Smooth muscle cell (in vitro differentiated cells): ENCODE results near the gene EPB41L5. TPM values are rescaled to one million over a fixed set of nuclear protein-coding genes. Genes with fewer than 3 reads are reported as not detected.

Experiments
- DNase-seq: peaks from one replicate; lab custom pipeline; 2025; ENCODE audit not compliant: unreplicated experiment; lab: John Stamatoyannopoulos, UW
- H2AFZ ChIP-seq: fragments of 200-600 bp; sonication (generic); 2 replicates; pipeline ENCODE4 v1.6.0; 2016; ENCODE audit warnings: antibody characterized with exemption, low read depth, mild to moderate bottlenecking
- H3F3A ChIP-seq: fragments of 200-600 bp; sonication (generic); 2 replicates; pipeline ENCODE4 v1.6.0; 2017; ENCODE audit warnings: antibody characterized with exemption, low read depth
- H3K27ac ChIP-seq: fragments of 200-600 bp; sonication (generic); 2 replicates; pipeline ENCODE4 v1.5.1; 2016; ENCODE audit warnings: low read depth, mild to moderate bottlenecking
- H3K27me3 ChIP-seq: fragments of 200-600 bp; sonication (generic); 2 replicates; pipeline ENCODE4 v1.6.1; 2016; ENCODE audit warnings: low read depth, mild to moderate bottlenecking
- H3K36me3 ChIP-seq: fragments of 200-600 bp; sonication (generic); 2 replicates; pipeline ENCODE4 v1.5.1; 2016; ENCODE audit warnings: low read depth
- H3K4me1 ChIP-seq: fragments of 200-600 bp; sonication (generic); 2 replicates; pipeline ENCODE4 v1.5.1; 2016; ENCODE audit warnings: low read depth
- H3K4me2 ChIP-seq: fragments of 200-600 bp; sonication (generic); 2 replicates; pipeline ENCODE4 v1.6.0; 2016; ENCODE audit warnings: mild to moderate bottlenecking
- H3K4me3 ChIP-seq: fragments of 200-600 bp; sonication (generic); 2 replicates; pipeline ENCODE4 v1.5.1; 2016; ENCODE audit warnings: mild to moderate bottlenecking
- H3K79me2 ChIP-seq: fragments of 200-600 bp; sonication (generic); 2 replicates; pipeline ENCODE4 v1.6.0; 2016; ENCODE audit warnings: low read depth, mild to moderate bottlenecking
- H3K9ac ChIP-seq: fragments of 200-600 bp; sonication (generic); 2 replicates; pipeline ENCODE4 v1.6.0; 2016; ENCODE audit warnings: low read depth
- H3K9me3 ChIP-seq: fragments of 200-600 bp; sonication (generic); replicated peaks from 2 replicates; pipeline ENCODE4 v1.5.1; 2016; ENCODE audit warnings: low read depth
- H4K20me1 ChIP-seq: fragments of 200-600 bp; sonication (generic); 2 replicates; pipeline ENCODE4 v1.6.0; 2016; ENCODE audit warnings: low read depth
- CTCF ChIP-seq: fragments of 200-600 bp; sonication (generic); IDR thresholded peaks from 2 replicates; pipeline ENCODE4 v1.5.1; 2017; ENCODE audit warnings: borderline replicate concordance, mild to moderate bottlenecking, antibody characterized with exemption; ENCODE audit not compliant: insufficient read depth, poor library complexity, severe bottlenecking
- WGBS: methylation state at CpG from one replicate; pipeline ENCODE4 v1.1.7; 2016; ENCODE audit warnings: low lambda C conversion rate; 5-methylcytosine and 5-hydroxymethylcytosine counted together
- polyA plus RNA-seq: library from polyadenylated mRNA; unstranded; fragments of >200 nt; fragmentation: Nextera tagmentation; extraction: Ambion mirVana; gene quantifications from 2 replicates; pipeline ENCODE4 v1.2.1, GENCODE V29; 2016
- total RNA-seq: library from RNA; depleted of rRNA; stranded (reverse); fragments of >200 nt; gene quantifications from 2 replicates; pipeline ENCODE4 v1.2.3, GENCODE V29; 2014

EPB41L5 gene
- total and polyA plus RNA-seq, 2 experiments from 2014 or later, result 4.6 to 17.2 TPM

GRCh38 chr2:120100627-120101026 lies 87.8 kb downstream of the EPB41L5 start:
- Histone ChIP-seq H3K4me3 (no peak overlapping the region), H3K79me2 (no peaks in the 10 kb centered on the region), H3K9me3 (no peaks in the 10 kb centered on the region), H3K36me3 (no peaks in the 10 kb centered on the region), H3K27ac (no peak overlapping the region), H2AFZ (no peak overlapping the region), H3K4me2 (no peak overlapping the region), H4K20me1 (no peaks in the 10 kb centered on the region), H3K4me1 (peaks cover 7% of the 10 kb centered on the region), H3K9ac (no peak overlapping the region), H3F3A (no peaks in the 10 kb centered on the region), H3K27me3 (no peaks in the 10 kb centered on the region)
- TF ChIP-seq CTCF, result no peak
- no peak for DNase-seq
- 100% methylated on average over 1 of the region's 1 CpG for WGBS

- WGBS, result 47% methylated on average over 4 of the region's 4 CpGs
- H3K79me2 ChIP-seq, result no peaks in the 10 kb centered on the region
- no peaks in the 10 kb centered on the region for H3K27me3 ChIP-seq
- DNase-seq, result no peak
- peak overlapping the region; percentile 25 for H3K9ac ChIP-seq
- H3F3A ChIP-seq, result no peaks in the 10 kb centered on the region
- no peak for TF ChIP-seq CTCF
- no peaks in the 10 kb centered on the region for H3K36me3 ChIP-seq
- H3K4me3 ChIP-seq, result no peak overlapping the region
- peaks cover 7% of the 10 kb centered on the region for H3K4me1 ChIP-seq
- no peaks in the 10 kb centered on the region for H3K9me3 ChIP-seq
- H4K20me1 ChIP-seq, result no peaks in the 10 kb centered on the region
- peak overlapping the region; percentile 70 for H3K27ac ChIP-seq
- H2AFZ ChIP-seq, result no peak overlapping the region
- H3K4me2 ChIP-seq, result peak overlapping the region; percentile 34
These were observed 91.0 kb downstream of the EPB41L5 start for GRCh38 chr2:120103723-120104467.

GRCh38 chr2:120104772-120105171 lies 91.9 kb downstream of the EPB41L5 start:
- Histone ChIP-seq H3K9ac (no peak overlapping the region), H2AFZ (no peak overlapping the region), H4K20me1 (no peaks in the 10 kb centered on the region), H3K4me1 (peaks cover 7% of the 10 kb centered on the region), H3F3A (no peaks in the 10 kb centered on the region), H3K9me3 (no peaks in the 10 kb centered on the region), H3K27ac (peak overlapping the region; percentile 70), H3K27me3 (no peaks in the 10 kb centered on the region), H3K79me2 (no peaks in the 10 kb centered on the region), H3K4me2 (peak overlapping the region; percentile 34), H3K36me3 (no peaks in the 10 kb centered on the region), H3K4me3 (no peak overlapping the region)
- 77% methylated on average over 1 of the region's 1 CpG for WGBS
- no peak for DNase-seq
- no peak for TF ChIP-seq CTCF

GRCh38 chr2:120105360-120105759 lies 92.5 kb downstream of the EPB41L5 start:
- no peak overlapping the region for H3K9ac ChIP-seq
- peak overlapping the region; percentile 34 for H3K4me2 ChIP-seq
- no peaks in the 10 kb centered on the region for H4K20me1 ChIP-seq
- no peaks in the 10 kb centered on the region for H3F3A ChIP-seq
- peaks cover 7% of the 10 kb centered on the region for H3K4me1 ChIP-seq
- no peaks in the 10 kb centered on the region for H3K36me3 ChIP-seq
- peak overlapping the region; percentile 70 for H3K27ac ChIP-seq
- H3K4me3 ChIP-seq, result no peak overlapping the region
- H3K79me2 ChIP-seq, result no peaks in the 10 kb centered on the region
- TF ChIP-seq CTCF, result no peak
- H3K9me3 ChIP-seq, result no peaks in the 10 kb centered on the region
- WGBS, result 53% methylated on average over 2 of the region's 2 CpGs
- no peaks in the 10 kb centered on the region for H3K27me3 ChIP-seq
- H2AFZ ChIP-seq, result no peak overlapping the region
- no peak for DNase-seq
